NCI-H2171 treated with DMSO at 0.1 percent for 48 hours (cell line): Measurements from ENCODE around the gene CACNA1B.

Source experiments
- DNase-seq: peaks from one replicate; lab custom pipeline; 2025; lab: John Stamatoyannopoulos, UW

CACNA1B gene

DNA sequence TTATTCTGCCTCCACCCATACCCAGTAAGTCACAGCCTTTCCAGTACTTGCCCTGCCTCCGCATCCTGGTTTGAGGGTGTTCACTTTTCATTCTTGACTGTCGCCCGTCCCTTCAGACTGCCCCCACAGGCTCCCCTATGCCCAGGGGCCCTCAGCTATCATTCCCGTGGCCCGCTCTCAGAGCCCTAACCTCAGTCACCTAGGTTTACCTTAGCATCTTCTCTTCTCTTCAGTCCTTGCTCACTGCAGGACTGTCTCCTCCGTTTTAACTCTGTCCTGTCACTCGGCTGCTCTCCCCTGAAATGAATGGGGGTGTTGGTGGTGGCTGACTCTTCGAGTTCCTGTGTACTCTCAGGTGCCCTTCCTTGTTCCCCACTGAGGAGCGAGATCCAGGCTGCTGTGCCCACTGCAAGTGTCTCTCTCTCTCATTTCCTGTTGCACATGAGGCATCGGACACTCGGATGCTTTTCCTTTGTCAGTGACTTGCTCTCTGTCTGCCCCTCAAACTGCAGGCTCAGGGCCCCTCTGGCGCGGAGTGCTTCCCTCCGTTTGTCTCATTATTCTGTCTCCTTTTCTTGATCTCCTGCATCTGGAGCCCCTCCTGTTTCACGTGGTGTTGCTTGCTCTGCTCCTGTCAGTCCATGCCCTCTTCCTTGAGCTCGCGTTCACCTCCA lies 89.8 kb downstream of the CACNA1B start:
- no peak for DNase-seq

DNA sequence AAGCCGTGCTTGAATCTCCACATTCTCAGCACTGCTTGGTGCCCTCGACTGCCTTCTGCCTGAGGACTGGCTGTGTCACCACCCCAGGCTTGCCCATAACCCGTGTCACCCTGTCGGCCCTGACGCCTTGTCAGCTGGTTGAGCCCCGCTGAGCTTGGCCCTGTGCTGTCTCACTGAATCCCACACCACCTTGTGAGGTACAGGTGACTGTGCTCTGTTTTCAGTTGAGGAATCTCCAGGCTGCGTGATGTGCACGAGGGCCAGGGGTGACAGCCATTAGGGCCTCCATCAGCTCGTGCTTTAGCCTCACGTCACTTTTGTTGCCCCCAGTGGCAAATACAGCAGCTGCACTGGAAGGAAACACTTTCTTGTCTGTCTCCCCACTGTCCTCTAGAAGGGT lies 90.7 kb downstream of the CACNA1B start:
- DNase-seq = no peak

DNA sequence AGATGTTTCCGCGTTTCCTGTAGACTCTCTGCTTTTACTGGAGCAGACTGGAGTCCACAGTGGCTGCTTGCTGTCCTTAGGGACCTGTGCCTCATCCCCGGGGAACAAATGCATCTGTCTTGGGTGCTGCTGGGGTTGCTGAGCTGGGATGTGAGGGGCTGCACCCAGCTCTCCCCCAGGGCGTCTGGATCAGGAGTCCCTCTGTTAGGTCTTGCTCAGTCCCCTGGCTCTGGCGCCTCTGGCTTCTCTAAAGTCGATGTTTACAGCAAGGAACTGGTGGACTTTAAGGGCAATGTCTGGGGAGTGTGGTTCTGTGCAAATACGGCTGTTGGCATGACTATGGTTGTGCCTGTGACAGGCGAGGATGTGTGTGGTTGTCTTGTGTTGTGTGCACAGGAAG lies 91.4 kb downstream of the CACNA1B start:
- no peak for DNase-seq

DNA sequence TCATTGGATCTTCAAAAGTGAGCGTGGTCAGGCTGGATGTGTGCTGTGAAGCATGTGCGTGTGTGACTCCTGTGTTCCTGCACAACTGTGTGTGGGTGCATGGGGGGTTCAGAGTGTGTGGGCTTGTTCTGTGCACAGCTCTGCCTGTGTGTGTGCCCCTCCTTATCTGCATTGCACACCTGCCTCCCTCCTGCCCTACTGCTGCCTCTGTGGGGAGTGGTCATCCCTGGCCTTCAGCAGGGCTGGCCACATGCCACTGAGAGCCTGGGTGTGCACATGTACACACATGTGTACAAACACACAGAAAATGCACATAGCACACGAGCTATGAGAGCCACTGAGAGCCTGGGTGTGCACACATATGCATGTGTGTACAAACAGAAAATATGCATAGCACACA lies 92.1 kb downstream of the CACNA1B start:
- no peak for DNase-seq

DNA sequence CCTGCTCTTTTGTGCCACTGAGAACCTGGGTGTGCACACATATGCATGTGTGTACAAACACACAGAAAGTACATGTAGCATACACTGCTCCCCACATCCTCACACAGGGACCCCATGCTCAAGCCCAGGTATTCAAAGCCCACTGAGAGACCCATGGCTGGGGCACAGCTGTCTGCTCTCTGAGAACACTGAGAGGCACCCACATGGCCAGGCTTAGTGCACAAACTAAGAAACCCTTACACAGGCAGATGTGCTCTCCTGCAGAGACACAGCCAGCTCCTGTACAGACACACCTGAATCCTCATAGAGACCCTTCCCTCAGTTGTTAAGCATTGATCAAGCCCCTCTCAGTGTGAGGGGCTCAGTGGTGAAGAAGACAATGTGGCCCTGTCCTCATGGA lies 92.5 kb downstream of the CACNA1B start:
- no peak for DNase-seq

DNA sequence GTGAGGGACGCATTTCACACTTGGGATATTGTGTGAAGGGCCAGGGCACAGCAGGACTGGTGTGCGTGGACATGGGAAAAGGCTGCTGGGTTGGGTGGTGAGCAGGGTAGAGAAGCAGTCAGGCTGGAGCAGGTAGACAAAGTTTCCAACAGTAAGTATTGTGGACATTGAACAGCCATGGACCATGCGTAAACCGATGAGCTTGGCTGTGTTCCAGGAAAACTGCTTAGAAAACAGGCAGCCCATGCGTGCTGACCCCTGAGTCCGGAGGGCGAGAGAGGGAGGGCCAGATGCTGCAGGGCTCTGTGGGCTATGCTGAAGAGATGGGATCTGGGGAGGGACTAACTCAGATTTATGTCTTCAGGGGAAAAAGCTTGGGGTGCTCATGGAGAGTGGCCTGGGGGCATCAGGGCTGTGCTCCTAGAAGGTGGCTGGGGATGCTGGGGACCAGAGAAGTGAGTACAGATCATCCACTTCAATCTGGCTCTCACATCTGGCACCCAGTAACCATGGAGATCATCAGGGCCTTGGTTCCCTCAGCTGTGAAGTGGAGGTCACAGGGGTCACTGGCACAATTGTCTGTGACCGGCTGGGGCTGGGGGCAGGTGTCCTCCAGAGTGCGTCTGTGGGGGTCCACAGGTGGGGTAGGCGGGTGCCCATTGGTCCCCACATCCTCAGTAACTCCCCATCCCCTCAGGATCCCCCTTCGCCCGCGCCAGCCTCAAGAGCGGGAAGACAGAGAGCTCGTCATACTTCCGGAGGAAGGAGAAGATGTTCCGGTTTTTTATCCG lies 93.3 kb downstream of the CACNA1B start:
- DNase-seq = no peak

DNA sequence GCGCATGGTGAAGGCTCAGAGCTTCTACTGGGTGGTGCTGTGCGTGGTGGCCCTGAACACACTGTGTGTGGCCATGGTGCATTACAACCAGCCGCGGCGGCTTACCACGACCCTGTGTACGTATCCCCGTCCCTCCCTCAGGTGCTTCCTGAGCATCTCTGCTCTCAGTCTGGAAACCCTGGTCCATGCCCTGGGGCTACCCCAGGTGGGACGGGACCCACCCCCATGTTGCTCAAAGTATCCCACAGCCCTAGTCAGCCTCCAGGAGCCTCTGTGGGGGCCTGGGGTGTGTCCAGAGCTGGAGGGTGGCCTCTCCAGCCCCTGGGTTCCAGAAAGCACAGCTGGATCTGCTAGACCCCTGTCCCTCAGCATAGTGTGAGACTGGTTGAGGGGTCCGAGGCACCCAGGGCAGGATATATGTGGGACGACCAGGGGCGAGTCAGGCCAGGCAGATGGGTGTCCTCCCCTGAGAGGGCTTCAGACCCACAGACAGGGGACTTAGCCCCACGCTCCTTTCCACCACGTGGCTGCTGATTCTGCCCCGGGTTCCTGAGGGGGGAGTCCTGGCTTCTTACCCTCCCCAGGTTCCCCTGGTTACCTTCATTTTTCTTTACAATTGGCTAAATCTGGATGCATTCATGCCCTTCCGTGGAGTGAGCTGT lies 94.0 kb downstream of the CACNA1B start:
- no peak for DNase-seq

DNA sequence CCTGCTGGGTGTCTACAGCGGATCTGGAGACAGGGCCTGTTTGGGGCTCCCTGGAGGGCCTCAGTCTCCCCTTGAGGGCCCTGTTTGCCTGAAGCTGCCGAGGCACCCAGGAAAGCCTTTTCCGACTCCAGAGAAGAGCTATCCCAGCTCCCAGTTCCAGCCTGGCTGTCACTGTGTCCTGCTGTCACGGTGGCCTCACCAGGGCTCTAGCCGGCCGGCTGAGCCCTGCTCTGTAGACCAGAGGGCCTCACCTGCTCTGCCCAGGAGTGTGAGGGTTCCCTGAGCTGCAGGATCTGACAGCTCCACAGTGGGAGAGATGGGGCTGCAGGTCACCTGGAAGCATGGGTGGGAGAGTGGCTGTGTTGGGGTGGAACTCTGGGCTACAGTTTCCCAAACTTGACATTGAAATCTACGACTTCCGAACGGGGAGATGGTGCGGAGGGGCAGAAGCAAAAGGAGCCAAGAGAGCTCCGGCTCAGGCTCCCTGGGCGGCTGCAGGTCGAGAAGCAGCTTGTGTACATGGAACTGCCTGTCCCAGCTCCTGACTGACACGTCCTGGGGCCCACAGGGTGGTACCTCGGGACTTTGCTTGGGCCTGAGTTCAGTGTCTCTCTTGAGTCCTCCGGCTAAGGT lies 94.9 kb downstream of the CACNA1B start:
- DNase-seq = no peak

DNA sequence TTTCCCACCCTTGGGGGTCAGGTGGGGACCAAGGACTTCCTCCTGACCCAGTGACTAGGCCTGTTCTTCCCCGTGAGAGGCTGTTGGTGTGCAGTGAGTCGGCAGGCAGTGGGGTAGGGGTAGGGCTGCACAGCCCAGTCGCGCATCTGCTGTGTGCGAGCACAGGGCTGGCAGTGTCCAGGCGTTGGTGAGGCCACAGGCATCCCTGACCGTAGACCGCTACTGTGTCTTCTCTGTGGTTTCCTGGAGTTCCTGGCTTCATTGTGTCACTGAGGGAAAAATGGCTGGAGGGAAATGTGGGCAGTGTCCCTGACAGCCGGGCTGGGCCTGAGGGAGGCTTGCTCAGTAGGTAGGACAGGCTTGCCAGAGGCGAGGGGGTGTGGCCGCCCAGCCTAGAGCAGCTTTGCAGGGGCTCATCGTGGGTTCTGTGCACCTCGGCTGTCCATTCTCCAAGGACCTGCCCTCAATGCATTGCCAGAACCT lies 95.4 kb downstream of the CACNA1B start:
- DNase-seq = no peak

DNA sequence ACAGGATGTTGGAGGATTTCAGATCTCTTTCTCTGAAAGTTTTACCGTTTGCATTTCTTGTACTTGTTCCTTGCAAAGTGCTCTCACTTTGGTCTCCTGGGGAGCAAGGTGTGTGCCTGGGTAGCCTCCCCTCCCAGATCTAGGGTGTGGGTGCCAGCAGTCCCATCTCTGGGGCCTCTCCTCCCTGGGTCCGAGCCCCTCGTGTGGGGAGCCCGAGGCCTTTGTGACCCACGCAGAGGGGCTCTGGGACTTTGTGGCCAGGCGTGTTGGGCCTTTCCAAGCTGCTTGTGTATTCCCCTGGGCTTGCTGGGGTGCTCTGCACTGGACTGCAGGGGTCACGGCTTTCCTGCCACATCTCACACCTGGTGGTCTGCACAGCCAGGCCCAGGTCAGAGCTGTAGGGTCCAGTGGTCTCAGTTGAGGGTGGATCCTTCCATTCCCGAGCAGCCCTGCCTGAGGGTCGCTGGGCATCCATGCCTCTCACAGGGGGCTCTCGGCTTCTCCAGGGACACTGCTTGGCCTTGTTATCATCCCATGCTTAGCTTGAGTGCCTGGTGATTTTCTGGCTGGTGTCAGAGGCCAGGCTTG lies 96.3 kb downstream of the CACNA1B start:
- DNase-seq = no peak

DNA sequence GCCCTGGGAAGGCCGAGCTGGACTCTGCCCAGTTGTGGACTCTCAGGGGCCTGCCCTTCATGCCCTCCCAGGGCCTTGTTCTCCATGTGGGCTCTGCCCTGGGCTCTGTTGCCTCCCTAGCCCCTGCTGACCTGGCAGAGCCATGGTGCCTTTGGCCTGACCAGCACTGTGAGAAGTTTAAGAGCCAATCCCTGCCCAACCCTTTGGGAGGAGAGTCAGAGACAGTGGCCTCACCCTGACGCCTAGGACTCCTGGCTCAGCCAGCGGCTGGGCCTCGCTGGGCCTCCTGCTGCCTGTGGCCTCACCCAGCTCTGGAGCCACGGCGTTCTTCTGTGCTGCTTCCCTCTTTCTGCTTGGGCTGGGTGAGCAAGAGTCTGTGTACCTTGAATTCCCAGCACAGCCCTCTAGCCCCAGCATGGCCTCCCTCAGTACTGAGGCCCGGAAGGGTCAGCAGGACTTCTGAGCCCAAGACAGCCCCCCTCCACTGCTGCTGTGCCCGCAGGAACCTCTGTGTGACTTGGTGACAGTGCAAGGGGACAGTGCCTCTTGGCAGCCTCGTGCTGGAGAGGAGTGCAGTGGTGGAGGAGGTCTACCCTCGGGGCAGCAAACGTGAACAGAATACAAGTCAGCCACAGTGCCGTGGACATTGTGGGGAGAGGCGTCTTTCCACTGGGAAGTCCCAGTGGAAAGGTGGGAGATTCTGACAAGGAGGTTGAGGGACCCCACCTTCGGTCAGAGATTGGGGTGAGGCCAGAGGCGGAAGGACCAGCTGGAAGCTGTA lies 97.4 kb downstream of the CACNA1B start:
- no peak for DNase-seq

DNA sequence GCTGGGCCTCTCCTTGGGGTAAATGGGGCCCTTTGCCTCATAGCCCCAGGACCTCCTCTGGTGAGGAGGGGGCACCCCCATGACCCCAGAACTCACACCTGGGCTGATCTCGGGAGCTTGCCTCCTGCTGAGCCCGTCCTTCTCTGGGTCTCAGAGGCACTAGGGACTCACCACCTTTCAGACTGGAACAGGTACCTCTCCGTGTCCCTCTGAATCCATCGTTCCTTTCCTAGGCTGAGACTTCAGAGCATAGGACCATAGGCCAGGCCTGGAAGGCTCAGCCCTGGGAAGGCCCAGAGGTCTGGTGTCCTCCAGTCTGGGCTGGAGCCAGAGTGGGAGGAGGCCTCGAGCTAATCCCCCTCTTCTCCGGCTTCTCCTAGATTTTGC lies 97.9 kb downstream of the CACNA1B start:
- DNase-seq = no peak

DNA sequence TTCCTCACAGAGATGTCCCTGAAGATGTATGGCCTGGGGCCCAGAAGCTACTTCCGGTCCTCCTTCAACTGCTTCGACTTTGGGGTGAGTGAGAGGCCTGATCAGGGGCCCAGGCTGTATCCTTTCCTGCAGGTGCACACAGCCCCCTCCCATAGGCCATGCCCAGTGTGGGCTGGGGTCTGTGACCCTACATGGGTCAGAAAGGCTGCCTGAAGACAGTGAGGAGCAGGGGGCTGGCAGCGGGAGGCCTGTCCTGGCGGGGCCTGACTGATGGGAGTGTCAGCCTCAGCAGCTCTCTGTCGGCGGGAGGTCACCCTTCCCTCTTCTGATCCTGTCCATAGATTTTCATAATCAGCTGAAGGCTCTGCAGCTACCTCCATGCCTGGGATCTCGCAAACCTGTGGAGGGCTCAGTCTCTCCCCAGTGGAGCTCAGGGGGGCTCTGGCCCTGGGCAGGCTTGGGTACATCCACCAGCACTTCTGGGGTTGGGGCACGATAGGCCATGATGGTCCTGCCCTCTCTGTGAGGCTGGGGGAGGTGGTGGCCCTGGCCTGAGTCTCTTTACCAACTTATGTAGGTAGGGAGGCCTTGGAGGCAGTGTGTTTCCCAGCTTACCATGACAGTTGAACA lies 98.5 kb downstream of the CACNA1B start:
- DNase-seq = no peak

DNA sequence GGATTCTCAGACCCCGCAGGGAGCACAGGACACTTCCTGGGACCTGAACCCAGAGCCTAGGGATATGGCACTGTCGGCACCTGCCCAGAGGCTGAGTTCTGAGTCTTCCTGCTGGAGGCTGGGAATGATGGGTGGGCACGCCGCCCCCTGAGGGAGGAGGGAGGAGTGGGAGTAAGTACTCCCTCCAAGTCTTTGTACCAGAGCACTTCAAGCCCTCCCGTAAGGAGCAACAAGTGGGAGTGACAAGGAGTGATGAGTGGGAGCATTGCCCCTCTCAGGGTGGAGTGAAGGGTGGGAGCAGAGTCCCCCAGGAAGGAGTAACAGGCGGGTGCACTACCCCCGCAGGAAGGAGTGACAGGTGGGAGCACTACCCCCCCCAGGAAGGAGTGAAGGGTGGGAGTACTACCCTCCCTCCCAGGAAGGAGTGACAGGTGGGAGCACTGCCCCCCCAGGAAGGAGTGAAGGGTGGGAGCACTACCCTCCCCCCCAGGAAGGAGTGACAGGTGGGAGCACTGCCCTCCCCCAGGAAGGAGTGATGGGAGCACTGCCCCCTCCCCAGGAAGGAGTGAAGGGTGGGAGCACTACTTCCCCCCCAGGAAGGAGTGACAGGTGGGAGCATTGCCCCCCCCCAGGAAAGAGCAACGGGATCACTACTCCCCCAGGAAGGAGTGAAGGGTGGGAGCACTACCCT lies 100.1 kb downstream of the CACNA1B start:
- no peak for DNase-seq

DNA sequence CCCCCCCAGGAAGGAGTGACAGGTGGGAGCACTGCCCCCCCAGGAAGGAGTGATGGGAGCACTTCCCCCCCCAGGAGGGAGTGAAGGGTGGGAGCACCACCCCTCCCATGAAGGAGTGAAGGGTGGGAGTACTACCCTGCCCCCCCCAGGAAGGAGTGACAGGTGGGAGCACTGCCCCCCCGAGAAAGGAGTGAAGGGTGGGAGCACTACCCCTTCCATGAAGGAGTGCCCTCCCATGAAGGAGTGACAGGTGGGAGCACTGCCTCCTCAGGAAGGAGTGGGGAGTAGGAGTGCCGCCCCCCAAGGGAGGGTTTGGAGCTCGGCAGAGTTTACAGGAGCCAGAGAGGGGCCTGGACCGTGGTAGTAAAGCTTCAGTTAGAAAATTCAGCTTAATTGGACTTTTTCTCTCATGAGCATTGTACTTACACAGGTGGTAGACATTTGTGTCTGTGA lies 100.7 kb downstream of the CACNA1B start:
- DNase-seq = no peak

DNA sequence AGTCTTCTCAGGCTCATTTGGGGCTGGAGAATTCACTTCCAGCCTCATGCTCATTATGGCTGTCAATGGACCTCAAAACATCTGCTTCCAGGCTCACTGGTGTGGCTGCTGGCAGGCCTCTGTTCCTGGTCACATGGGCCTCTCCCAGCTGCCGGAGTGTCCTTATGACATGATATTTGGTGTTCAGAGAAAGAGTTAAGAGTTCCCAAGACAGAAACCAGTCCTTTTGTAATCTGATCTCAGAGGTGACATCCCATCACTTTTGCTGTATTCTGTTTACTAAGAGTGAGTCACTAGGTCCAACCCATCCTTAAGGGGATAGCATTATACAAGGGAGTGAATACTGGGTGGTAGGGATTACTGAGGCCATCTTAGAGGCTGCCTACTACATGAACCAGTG lies 104.6 kb downstream of the CACNA1B start:
- DNase-seq = peak; percentile 70

DNA sequence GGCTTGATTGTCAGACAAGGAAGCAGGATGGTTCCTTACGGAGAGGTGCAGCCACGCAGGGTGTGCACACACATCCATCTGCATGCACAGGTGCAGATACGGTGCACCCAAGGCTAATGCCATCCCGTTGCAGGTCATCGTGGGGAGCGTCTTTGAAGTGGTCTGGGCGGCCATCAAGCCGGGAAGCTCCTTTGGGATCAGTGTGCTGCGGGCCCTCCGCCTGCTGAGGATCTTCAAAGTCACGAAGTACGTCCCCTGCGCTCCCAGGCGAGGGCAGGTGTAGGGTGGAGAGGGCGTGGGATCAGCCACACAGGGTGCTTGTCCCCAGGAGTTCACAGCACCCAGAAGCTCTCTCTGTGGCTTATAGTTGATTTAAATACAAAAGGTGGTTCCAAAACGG lies 106.4 kb downstream of the CACNA1B start:
- DNase-seq = no peak

DNA sequence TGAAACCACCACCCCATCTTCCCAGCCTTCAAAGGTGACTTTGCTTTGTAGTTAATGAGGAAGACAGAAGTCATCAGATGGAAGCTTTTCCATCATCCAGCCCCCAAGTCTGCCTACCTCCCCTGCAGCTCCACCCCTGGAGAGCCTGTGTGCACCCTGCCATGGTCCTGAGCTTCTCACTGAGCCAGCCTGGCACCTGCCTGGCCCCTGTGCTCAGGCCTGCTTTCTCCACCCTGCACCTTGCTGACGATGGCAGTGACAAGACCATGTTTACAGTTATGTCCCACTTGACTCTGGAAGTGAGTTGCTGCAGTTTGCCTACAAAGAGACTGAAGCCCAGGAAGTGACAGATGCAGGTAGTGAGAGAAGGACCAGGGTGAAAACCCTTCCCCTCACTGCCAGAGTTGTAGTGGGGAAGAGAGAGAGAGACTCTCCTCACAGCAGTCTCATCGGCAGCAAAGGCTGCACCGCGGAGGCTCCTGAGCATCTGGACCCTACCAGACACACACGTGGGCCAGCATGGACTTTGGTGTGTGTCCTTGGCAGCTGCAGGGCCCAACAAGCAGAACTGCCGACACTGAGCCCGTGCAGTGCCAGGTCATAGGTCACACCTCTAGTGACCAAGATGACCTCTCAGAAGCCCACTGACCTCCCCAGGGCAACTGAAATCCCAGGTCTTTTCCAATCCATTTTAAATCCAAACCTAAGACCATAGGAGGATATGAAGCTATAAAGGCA lies 107.1 kb downstream of the CACNA1B start:
- no peak for DNase-seq

DNA sequence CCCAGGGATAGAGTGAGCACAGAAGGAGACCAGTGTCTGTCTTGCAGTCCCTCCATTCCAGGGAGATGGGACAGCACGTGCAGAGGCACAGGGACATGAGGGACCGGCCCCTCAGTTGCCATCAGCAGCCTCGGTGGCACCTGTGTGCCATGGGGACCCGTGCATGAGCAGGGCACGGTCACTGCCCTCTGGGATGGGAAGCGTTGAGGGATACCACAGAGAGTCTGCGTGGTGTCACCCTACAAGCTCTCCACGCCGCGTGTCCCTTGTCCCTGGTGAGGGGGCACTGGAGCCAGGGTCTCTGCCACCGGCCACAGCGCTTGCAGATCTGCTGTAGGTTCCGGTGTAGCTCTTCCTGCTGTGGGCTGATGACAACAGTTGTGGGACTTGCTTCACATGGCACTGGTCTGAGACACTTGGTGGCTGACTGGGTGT lies 108.1 kb downstream of the CACNA1B start:
- no peak for DNase-seq
